GM19463 (cell line): ENCODE data around the gene NUB1.

Source experiments
- ATAC-seq: cut with Tn5 transposase; IDR thresholded peaks from one replicate; pipeline ENCODE4 v1.9.1; 2021; ENCODE audit warnings: mild to moderate bottlenecking, moderate library complexity; ENCODE audit not compliant: unreplicated experiment

Gene NUB1

GRCh38 chr7:151312831-151313809 is 28.5 kb upstream of the NUB1 start:
- ATAC-seq = no peak

DNA sequence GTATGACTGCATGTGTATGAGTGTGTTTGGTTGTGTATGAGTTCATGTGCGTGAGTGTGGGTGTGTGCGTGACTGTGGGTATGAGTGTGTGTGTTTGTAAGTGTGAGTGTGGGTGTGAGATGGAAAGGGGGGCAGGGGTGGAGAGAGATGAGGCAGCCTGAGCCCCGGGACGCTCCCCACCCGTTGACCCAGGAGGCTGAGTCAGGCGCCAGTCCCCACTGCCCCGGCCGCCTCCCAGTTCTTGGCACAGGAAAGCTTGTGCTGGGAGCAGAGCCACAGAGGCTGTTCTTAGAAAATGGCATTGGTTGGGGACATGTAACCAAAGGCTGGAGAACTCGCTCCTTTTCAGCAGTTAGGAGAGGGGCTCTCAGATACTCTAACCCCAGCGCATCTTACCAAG is 27.8 kb upstream of the NUB1 start:
- ATAC-seq = no peak

GRCh38 chr7:151314401-151314800 is 27.2 kb upstream of the NUB1 start:
- ATAC-seq = no peak

GRCh38 chr7:151315038-151315655 is 26.5 kb upstream of the NUB1 start:
- ATAC-seq = no peak

- ATAC-seq = no peak
These were observed 24.7 kb upstream of the NUB1 start for GRCh38 chr7:151316896-151317295.

DNA sequence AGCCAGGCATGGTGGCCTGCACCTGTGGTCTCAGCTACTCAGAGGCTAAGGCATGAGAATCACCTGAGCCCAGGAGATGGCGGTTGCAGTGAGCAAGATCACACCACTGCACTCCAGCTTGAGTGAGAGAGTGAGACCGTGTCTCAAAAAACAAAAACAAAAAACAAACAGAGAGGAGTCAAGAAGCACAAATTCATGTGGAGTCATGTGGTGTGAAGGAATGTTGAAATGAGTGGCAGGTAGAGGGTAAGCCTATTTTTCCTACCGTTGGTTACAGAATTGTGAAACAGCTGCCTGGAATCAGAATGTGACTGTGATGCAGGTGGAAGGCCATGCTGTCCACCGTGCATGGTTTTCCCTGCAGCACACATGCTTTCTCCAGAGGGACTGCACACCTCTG is 23.7 kb upstream of the NUB1 start:
- no peak for ATAC-seq

DNA sequence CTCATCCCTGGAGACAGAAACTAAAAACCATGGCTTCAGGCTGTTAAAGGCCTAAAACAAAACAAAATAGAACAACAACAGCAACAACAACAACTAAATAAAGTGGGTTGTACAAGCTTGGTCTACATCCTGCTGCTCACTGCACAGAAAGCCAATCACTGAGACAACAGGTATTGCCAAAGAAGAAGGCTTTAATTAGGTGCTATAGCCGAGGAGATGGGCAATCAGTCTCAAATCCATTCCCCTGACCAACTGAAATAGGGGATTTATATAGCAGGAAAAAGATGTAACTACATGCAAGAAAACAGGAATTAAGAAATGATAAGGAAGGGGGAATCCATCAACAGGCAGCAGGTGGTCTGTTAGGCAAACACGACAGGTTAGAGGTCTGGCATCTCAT is 22.4 kb upstream of the NUB1 start:
- ATAC-seq = no peak

DNA sequence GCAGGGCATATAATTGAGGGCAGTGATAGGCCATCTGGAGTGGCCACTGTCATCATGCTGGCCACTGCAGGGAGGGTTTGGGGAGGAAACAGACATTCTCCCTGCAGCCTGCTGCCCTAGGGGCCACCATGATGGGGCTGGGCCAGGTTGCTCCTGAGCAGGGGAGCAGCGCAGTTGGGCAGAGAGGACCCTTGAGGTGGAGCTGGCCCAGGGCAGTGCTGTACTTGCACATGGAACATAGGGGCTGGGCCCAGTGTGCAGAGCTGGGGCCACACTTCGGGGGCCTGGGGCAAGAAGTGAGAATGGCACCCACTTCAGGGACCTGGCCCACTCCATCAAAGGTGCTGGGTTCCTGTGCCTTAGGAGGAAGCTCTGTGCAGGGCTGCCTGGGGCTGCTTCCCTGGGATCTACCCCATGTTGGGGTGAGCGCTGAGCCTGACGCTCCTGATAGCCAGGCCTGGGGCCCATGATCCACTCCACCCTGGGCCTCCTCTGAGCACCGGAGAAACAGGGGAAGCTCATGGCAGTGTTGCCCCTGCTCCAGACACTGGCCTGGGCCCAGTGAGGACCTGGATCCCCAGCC is 21.3 kb upstream of the NUB1 start:
- no peak for ATAC-seq

GRCh38 chr7:151321341-151321740 is 20.3 kb upstream of the NUB1 start:
- ATAC-seq = no peak

DNA sequence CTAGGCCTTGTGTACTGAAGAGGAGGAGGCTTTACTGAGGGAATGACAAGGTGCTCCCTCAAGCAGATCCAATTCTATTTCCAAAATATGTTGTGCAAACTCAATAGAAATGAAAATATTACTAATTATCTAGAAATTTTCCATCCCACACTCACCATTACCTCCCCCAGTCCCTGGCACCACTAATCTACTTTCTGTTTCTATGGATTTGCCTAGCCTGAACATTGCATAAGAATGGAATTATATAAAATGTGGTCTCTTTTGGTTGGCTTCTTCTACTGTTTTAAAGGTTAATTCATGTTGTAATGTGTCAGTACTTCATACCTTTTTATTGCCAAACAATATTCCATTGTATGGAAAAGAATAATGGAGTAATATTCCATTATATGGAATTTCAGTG is 18.7 kb upstream of the NUB1 start:
- ATAC-seq = no peak

DNA sequence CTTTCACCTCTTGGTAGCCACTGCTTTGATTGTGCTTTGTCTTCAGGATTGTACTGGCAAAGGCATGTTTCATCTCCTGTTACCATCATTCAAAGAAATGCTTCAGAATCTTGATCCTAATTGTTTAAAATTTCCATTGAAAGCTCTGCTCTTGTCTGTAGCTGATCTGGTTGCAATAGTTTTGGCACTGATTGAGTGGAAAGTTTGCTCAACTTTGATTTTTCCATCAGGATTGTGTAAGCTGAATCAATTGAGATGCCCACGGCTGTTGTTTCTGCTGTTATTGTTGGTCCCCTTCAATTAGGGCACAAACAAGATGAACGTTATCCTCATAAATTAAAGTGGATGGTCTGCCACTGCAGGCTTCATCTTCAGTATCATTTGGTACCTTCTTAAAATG is 14.6 kb upstream of the NUB1 start:
- ATAC-seq = no peak

DNA sequence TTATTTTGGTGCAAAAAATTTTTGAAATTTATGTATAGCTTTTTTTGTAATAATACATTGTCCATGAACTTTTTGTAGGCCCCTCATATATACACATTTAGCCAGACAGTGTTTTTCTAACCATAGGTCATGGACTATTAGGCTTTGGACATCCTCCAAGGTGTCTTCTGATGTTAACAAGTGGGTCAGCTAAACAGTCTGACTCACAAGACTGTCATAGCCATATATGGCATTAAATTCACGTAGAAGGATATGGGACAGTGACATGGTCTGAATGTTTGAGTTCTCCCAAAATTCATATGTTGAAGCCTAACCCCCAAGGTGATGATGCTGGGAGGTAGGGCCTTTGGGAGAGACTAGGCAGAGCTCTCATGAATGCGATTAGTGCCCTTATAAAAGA is 14.0 kb upstream of the NUB1 start:
- ATAC-seq = no peak

GRCh38 chr7:151330181-151330580 is 11.4 kb upstream of the NUB1 start:
- no peak for ATAC-seq

- no peak for ATAC-seq
These were observed 11.0 kb upstream of the NUB1 start for GRCh38 chr7:151330661-151331060.

DNA sequence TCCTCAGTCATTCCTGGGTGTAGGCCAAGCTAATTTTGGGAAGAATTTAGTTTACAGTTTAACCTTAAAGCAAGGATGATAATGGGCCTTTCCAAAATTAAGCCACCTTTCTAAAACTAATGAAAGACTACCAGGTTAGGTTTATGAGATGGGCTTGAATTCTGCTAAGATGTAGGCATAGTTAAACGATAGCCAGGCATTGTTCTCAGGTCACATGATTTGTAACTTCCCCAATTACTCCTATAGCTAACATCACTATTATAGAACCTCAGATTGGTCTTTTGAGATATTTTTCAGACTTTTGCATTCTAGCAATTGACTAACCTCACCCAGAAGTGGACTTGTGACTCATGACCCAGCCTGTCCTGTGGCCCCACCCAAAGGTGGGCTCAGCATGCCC is 7.0 kb upstream of the NUB1 start:
- no peak for ATAC-seq

DNA sequence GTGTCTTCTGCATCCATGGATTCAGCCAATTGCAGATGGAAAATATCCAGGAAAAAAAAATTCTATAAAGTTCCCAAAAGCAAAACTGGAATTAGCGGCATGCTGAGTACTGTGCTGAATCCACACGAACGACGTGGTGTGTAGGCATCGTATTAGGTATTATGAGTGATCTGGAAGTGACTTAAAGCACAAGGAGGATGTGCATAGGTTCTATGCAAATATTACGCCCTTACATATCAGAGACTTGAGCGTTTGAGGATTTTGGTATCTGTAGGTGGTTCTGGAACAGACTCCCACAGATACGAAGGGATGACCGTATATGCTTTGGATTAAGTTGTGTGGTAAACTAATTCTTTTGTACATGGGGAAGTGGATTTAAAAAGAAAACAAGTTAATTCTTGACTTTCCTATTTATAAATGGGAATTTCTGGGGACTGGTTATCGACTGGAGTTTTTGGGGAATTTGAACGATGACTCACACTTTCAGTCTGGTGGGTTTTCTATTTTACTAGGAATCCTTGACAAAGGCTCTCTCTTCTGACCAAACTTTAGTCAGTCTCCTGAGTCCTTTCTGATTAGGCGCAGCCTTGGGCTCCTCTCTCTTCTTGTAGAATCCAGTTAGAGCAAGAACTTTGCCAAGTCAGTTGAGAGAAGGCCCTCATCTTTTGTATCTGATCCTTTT is 5.4 kb upstream of the NUB1 start:
- no peak for ATAC-seq

GRCh38 chr7:151337346-151337745 is 4.3 kb upstream of the NUB1 start:
- no peak for ATAC-seq

DNA sequence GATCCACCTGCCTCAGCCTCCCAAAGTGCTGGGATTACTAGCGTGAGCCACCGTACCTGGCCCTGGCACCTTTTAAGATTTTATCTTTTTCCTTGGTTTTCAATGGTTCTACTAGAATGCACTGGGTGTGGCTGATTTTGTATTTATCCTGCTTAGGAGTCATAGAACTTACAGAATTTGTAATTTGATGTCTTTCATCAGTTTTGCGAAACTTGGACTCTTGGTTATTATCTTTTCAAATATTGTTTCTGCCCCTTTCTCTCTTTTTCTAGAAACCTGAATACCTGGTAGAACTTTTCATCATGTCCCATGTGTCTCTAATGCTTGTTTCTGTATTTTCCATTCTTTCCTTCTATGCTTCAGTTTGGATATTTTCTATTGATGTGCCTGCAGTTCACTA is 2.8 kb upstream of the NUB1 start:
- ATAC-seq = no peak

GRCh38 chr7:151339651-151340382 is 1.8 kb upstream of the NUB1 start:
- peak; percentile 49 for ATAC-seq

- no peak for ATAC-seq
These were observed 737 bp upstream of the NUB1 start for GRCh38 chr7:151340794-151341356.
